Stomach (tissue), 4 donors: ENCODE results near the gene DNAJC11.
A peak's percentile ranks its signal among the peaks of the same experiment; 100 is the strongest.

Experiments used
- CTCF ChIP-seq, 7 experiments: fragments of 450-650 bp in 4 of 7; fragments of 200-600 bp in 3 of 7; sonication (generic) in 3 of 7; IDR thresholded peaks; one replicate each; pipeline ENCODE4 v1.5.1; 2016 to 2019; ENCODE audit warnings: antibody characterized with exemption in 7 of 7, control low read depth in 2 of 7, mild to moderate bottlenecking in 1 of 7
- EP300 ChIP-seq: sonication (generic); formaldehyde crosslinking; IDR thresholded peaks from one replicate; pipeline ENCODE4 v1.6.1; 2017; ENCODE audit warnings: antibody characterized with exemption
- POLR2A ChIP-seq, 4 donors: fragments of 450-650 bp; IDR thresholded peaks; one replicate each; pipeline ENCODE4 v1.6.1; 2016; ENCODE audit warnings: antibody characterized with exemption in 4 of 4, control low read depth in 2 of 4, mild to moderate bottlenecking in 1 of 4, moderate library complexity in 1 of 4

GRCh38 chr1:6634371-6635052 is 67.1 kb downstream of the DNAJC11 start:
- TF ChIP-seq POLR2A (IDR thresholded peaks at IDR 0.05) = no peak
- TF ChIP-seq CTCF (IDR thresholded peaks at IDR 0.05) = peak in 5 of 7 experiments; percentile 35 to 63 (median 49)
- no peak for TF ChIP-seq EP300
